HUES6 (cell line): ENCODE results near the gene KCNMB3.

ENCODE experiments used
- H3K27ac ChIP-seq: 2 replicates; pipeline ENCODE4 v1.7.0; 2013; ENCODE audit warnings: low read depth, mild to moderate bottlenecking, low read length, inconsistent platforms
- H3K27me3 ChIP-seq: 2 replicates; pipeline ENCODE4 v1.6.1; 2013; ENCODE audit warnings: low read length; ENCODE audit not compliant: control insufficient read depth, insufficient read depth
- H3K36me3 ChIP-seq: 2 replicates; pipeline ENCODE4 v1.6.1; 2013; ENCODE audit warnings: low read length; ENCODE audit not compliant: control insufficient read depth, insufficient read depth
- H3K4me1 ChIP-seq: 2 replicates; pipeline ENCODE4 v1.6.1; 2013; ENCODE audit warnings: low read length; ENCODE audit not compliant: control insufficient read depth, insufficient read depth
- H3K4me3 ChIP-seq: 2 replicates; pipeline ENCODE4 v1.5.1; 2013; ENCODE audit warnings: low read depth, low read length
- H3K9ac ChIP-seq: one replicate; pipeline ENCODE4 v1.6.1; 2013; ENCODE audit warnings: mild to moderate bottlenecking, low read length
- H3K9me3 ChIP-seq: 2 replicates; pipeline ENCODE4 v1.6.1; 2013; ENCODE audit warnings: low read depth, low read length; ENCODE audit not compliant: control insufficient read depth, insufficient read depth

Gene KCNMB3

DNA sequence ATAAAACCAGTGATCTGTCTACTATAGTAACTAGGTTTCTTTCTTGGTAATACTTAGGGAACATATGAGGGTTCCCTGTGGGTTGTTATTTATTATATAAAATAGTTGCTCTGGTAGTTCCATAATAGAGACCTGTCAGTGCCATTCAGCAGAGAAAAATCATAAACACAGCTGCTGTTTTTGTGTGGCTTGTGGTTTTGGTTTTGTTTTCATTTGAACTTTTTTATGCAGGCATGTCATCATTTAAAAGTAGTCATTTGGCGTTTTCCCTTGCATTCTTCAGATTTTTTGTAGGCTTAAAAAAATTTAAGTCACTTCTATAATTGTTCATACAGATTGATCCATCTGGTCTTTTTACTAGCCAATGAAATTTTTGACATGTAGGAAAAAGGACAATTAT lies 54.8 kb downstream of the KCNMB3 start:
- Histone ChIP-seq H3K36me3 (peaks cover 4% of the 10 kb centered on the region), H3K4me1 (peaks cover 23% of the 10 kb centered on the region), H3K27ac (no peak overlapping the region), H3K9me3 (no peaks in the 10 kb centered on the region), H3K9ac (no peak overlapping the region), H3K27me3 (no peaks in the 10 kb centered on the region), H3K4me3 (no peak overlapping the region)

DNA sequence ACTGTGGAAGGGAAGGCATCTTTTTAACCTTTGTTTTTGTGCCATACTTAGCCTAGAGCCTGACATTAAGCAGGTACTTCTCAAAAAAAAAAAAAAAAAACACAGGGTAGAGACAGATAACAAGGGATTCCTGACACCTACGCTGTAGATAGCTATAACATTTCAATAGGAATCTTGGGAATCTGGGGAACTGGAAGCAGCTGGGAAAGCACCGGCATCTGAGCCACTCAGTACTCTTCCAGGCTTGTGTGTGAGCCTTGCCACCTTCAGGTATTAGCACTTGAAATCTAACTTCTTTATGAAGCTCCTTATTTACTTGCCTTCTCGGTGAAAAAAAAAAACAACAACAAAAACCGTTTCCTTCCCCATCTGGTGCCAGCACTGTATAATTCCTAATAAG lies 56.0 kb downstream of the KCNMB3 start:
- no peaks in the 10 kb centered on the region for H3K9me3 ChIP-seq
- no peak overlapping the region for H3K9ac ChIP-seq
- H3K27me3 ChIP-seq = no peaks in the 10 kb centered on the region
- H3K4me3 ChIP-seq = no peak overlapping the region
- peaks cover 4% of the 10 kb centered on the region for H3K36me3 ChIP-seq
- no peak overlapping the region for H3K27ac ChIP-seq
- H3K4me1 ChIP-seq = peaks cover 35% of the 10 kb centered on the region
